Endothelial cell of umbilical vein (primary cell): Measurements from ENCODE around the gene ENGASE.

Experiments
- CTCF ChIP-seq, 2 donors: IDR thresholded peaks; 1 replicate in 1 of 2; 2 replicates in 1 of 2; pipeline ENCODE4 v1.5.1; 2011; ENCODE audit warnings: low read length in 2 of 2, mild to moderate bottlenecking in 2 of 2, moderate library complexity in 2 of 2, control low read depth in 1 of 2, inconsistent platforms in 1 of 2, low read depth in 1 of 2; ENCODE audit not compliant: insufficient read depth in 1 of 2; ENCODE audit errors: extremely low read depth in 1 of 2
- MAX ChIP-seq: IDR thresholded peaks from 2 replicates; pipeline ENCODE4 v1.6.1; 2011; ENCODE audit not compliant: insufficient read depth, insufficient read length
- POLR2A ChIP-seq: IDR thresholded peaks from 2 replicates; pipeline ENCODE4 v1.6.1; 2012; ENCODE audit warnings: low read depth, mild to moderate bottlenecking, control low read depth, low read length

GRCh38 chr17:79080349-79080748 lies 5.7 kb downstream of the ENGASE start:
- TF ChIP-seq MAX (no peak), CTCF (IDR thresholded peaks at IDR 0.05; ENCODE audit: extremely low read depth in 1 of 2, insufficient read depth in 1 of 2, low read depth in 1 of 2, low read length in 2 of 2) (no peak), POLR2A (no peak)
